NCI-H2196 (cell line): ENCODE measurements around the gene PDZK1.
A peak's percentile ranks its signal among the peaks of the same experiment; 100 is the strongest.
"Not testable (repeated sequence)": the region's sequence is repeated elsewhere in the genome, so short reads cannot be mapped to it uniquely, and the experiment has no call there.

Experiments
- DNase-seq: peaks from one replicate; lab custom pipeline; 2025; ENCODE audit not compliant: unreplicated experiment; lab: John Stamatoyannopoulos, UW

The PDZK1 gene

DNA sequence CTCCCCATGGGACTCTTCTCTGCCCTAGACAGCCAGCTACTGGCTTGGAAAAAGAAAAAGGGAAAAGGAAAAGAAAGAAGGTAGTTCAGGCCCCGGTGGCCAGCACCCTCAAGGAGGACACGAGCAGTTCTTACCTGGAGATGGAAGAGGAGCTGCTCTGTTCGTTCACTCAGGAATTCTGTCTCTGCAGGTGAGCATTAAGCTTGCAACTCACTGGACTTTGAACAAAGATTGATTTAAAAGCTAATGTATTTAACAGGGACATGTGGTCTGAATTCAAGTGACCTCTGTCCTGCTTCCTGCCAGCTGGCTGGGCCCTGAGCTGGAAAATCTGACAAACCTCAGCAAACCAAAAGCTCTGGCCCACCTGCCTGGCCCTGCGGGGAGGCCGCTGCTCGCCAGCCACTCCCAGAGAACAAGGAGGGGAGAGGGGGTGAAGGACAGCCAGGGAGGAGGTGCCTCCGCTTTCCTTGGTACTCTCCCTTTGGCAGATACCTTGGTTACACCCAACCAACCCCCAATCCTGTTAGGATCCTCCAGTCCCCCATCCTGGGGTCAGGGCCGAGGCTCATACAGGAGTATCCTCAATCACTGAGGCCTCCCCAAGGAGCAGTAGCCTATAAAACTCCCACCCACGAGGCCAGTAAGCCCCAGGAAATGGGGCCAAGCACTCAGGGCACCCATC is at the start of gene PDZK1:
PDZK1 (minus strand) TSS at position 186 of the 685 bp plus-strand sequence. CDS start 19,347 bp downstream, outside the sequence.
- DNase-seq: no peak

GRCh38 chr1:145751491-145752037 is 44.4 kb upstream of the PDZK1 start:
- no peak for DNase-seq

- no peak for DNase-seq
These were observed 43.3 kb upstream of the PDZK1 start for GRCh38 chr1:145750426-145750825.

DNA sequence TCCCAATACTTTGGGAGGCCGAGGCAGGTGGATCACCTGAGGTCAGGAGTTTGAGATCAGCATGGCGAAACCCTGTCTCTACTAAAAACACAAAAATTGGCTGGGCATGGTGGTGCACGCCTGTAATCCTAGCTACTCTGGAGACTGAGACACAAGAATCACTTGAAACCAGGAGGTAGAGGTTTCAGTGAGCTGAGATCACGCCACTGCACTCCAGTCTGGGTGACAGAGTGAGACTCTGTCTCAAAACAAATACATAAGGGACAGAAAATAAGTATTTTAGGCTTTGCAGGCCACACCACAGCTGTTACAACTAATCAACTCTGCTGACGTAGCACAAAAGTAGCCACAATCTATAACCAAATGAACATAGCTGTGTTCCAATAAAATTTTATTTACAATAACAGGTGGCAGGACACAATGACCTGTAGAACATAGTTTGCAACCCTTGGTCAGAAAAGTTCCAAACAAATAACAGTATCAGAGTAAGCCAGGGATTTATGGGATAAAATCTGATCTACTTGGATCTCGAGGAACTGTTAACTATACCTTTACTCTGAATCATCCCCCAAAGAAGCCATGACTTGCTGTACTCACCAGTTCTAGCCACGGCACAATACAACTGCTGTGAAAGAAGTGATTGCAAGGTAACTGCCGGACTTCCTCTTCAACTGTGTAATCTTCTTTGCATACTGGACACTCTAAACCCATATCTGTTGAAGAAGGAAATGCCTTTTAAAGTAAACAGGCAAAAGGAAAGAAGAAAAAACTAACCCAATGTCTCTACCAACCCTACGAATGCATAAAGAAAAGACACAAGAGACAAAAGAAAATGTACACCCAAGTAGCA is 40.5 kb upstream of the PDZK1 start:
- no peak for DNase-seq

DNA sequence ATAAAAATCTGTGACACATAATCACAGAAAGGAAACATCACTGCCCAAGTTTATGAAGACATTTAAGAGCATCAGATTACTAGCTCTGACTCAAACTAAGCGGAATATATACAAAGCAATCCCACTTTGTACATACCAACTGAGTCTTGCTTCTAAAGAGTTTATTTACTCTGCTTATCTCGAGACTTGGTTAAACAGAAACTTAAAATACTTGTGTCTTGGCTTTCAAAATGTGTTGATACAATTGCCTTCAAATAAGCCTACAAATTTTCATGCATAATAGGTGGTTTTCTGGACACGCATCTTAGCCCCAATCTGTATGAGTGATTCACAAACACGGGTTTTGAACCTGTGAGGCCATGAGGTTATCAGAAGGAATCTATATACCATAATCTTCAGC is 33.1 kb upstream of the PDZK1 start:
- DNase-seq: no peak

GRCh38 chr1:145736191-145736590 is 29.0 kb upstream of the PDZK1 start:
- DNase-seq: no peak

- no peak for DNase-seq
These were observed 23.7 kb upstream of the PDZK1 start for GRCh38 chr1:145730900-145731299.

DNA sequence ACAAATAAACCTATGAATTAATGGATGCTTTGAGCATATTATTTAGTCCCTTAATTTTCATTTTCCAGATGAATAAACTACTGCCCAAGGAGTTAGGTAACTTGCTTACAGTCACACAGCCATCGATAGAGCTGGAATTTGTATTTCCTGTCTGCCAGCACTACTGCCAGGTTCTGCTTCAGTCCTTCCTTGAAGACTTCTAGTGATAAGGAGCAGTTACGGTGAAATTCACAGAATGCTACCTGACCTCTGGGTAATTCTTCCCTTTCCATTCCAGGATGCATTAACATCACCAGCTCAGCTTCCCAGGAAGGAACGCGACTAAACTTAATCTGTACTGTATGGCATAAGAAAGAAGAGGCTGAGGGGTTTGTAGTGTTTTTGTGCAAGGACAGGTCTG is 23.3 kb upstream of the PDZK1 start:
- no peak for DNase-seq

GRCh38 chr1:145729666-145730436 is 22.7 kb upstream of the PDZK1 start:
- DNase-seq: no peak

- no peak for DNase-seq
These were observed 22.0 kb upstream of the PDZK1 start for GRCh38 chr1:145729196-145729595.

GRCh38 chr1:145726193-145726592 is 19.0 kb upstream of the PDZK1 start:
- DNase-seq: not testable (repeated sequence)

GRCh38 chr1:145720878-145721671 is 13.9 kb upstream of the PDZK1 start:
- DNase-seq: peak; percentile 75

DNA sequence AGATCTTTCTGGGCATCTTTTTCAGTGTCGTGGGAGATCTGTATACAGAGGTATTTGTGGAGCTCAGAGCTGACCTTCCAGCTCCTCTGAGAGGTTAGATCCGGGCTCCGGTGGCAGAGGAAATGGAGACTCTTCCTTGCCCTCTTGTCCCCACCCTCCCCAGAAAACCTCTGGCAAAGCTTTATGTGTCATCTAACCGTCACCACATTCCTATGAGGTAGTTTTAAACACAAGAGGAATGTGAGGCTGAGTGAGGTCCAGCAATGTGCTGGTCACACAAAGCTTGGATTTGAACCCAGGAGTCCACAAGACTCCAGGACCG is 13.3 kb upstream of the PDZK1 start:
- DNase-seq: no peak

DNA sequence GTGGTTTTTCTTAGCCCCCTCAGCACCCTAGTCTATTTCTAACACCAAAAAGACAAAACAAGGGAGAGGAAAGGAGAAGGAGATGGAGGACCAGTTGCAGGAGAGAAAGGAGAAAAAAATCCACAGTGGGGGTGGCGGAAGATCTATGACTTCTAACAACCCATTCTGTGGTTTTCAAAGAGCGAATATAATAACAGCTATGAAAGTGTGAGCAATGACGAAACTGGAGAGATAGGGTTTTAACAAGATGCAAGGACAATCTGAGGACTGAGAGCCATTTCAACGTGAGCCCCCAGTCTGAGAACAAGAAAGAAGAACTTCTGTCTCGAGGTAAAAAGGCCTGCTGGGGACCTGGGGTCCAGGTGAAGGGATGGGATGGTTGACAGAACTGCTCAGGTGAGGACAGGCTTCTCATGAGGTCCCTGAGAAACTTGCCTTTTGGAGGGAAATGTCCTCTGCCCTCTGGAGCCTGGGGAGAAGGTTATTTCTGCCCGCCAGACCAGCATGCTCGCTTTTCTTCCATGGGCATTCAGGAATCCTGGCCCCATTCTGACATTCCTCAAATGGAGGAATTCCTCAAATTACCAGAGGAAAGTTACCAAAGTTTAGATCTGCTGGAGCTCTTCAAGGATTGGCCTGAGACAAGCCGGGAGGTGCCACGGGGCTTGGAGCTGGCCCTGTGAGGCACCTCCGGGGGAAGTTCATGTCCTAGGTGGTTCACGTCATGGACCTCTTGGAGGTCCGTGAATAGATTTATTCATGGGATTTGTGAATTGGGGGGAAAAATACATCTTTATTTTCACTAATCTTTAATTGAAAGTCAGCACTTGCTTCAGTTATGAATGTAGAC is 12.3 kb upstream of the PDZK1 start, which contains the start of gene CD160:
CD160 (plus strand) TSS at position 270 of the 850 bp plus-strand sequence. CDS start 8,829 bp downstream, outside the sequence.
- no peak for DNase-seq

GRCh38 chr1:145718465-145718864 is 11.3 kb upstream of the PDZK1 start:
- DNase-seq: not testable (repeated sequence)

DNA sequence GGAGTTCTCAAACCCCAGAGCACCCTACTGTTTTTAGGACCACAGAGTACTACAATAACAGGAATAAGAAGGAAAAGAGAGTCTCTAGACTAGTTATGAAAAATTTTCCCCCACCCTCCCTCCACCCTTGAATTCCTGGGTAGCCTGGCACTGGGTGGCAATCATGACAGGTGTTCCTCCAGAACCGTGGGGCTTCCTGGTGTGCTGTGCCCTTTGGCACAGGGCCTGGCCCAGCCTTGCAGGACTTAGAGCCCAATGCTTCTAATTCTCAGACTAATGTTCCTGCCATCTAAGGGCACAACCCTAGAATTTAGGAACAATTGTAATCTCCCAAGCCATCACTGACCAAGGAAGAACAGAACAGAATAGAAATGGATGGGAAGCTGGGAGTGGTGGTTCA is 10.7 kb upstream of the PDZK1 start:
- no peak for DNase-seq

DNA sequence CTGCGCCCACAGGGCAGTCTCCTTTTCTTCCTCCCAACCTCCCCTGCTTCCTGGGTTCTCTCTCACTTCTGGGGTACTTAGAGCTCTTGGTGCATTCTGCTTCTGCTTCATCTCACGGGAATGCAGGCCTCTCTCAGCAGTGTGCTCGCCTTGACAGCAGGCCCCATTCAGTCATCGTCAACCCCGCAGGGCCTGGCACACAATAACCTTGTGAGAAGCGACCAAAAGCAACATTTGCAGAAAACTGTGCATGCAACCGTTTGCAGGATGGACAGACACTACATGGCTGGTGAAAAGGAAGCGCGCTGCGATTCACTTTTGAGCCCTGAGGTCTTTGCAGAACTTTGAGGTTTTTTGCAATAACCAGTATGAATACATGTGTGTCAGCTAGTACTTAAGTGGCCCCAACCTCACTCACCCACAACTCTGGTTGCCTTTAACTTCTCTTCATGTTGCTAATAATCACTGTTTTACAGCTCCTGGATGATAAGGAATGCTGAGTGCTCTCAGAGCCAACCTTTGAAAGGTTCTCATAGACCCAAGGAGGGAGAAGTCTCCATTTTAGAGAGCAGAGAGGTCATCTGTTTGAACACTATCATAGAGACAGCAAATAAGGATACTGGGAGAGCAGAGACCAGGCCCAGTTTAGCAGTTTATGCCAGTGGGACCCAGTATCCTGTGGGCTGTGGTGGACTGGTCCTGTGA is 9.6 kb upstream of the PDZK1 start:
- no peak for DNase-seq

GRCh38 chr1:145714524-145715111 is 7.5 kb upstream of the PDZK1 start:
- no peak for DNase-seq
